PC-3 (cell line): ENCODE results near the gene GADD45GIP1.

Source experiments
- EZH2 ChIP-seq: fragments of 300-600 bp; sonication (generic); IDR thresholded peaks from one replicate; pipeline ENCODE4 v1.6.1; 2017; ENCODE audit warnings: antibody characterized with exemption, mild to moderate bottlenecking, low read length; ENCODE audit not compliant: unreplicated experiment
- TF ChIP-seq, protein P1 (sequence below): fragments of 300-600 bp; sonication (generic); conservative IDR thresholded peaks from 2 replicates; pipeline ENCODE4 v1.5.1; 2017; ENCODE audit warnings: antibody characterized with exemption, low read depth, mild to moderate bottlenecking, low read length

DNA sequence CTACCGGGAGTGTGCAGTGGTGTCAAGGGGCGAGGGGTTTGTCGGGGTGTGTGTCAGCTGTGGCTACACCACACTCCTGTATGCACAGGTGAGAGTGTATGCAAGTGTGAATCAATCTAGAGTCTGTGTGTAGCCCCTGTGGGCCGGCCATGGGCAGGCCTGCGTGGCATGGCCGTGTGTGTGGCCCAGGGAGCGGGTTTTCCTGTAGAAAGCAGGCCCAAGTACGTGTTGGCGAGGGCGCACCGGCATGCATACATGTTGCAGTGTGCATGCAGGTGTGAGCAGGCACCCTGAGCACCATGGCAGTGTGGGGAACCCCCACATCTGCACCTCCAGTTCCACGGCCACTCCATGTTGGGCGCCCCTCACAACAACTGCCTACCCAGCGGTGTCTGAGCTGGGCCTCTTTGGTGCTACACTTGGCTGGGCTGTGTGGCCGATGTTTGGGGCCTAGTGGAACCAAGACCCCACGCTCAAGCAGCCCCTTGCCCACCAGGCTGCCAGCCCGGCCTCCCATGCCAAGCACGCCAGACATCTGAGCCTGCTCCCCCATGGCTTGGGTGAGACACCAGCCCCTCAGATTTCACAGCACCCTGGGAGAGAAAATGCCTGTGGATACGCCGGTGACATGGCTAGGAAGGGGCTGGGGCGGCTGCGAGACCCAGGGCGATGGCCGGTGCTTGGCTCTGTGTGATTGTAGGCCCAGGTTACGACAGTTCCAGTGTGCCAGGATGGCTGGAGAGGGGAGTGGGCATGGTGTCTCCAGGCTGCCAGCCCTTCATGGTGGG lies 40.4 kb upstream of the GADD45GIP1 start:
- TF ChIP-seq, protein P1, sequence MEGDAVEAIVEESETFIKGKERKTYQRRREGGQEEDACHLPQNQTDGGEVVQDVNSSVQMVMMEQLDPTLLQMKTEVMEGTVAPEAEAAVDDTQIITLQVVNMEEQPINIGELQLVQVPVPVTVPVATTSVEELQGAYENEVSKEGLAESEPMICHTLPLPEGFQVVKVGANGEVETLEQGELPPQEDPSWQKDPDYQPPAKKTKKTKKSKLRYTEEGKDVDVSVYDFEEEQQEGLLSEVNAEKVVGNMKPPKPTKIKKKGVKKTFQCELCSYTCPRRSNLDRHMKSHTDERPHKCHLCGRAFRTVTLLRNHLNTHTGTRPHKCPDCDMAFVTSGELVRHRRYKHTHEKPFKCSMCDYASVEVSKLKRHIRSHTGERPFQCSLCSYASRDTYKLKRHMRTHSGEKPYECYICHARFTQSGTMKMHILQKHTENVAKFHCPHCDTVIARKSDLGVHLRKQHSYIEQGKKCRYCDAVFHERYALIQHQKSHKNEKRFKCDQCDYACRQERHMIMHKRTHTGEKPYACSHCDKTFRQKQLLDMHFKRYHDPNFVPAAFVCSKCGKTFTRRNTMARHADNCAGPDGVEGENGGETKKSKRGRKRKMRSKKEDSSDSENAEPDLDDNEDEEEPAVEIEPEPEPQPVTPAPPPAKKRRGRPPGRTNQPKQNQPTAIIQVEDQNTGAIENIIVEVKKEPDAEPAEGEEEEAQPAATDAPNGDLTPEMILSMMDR, result no peak
- no peak for TF ChIP-seq EZH2
